Endometrium (tissue), 2 donors: ENCODE data around the gene RAB3GAP1.
"Not testable (repeated sequence)": the region's sequence is repeated elsewhere in the genome, so short reads cannot be mapped to it uniquely, and the experiment has no call there.

Experiments used
- FAIRE-seq: peaks from 2 replicates; lab custom pipeline; 2012; peaks lifted over from hg19 to GRCh38; lab: Jason Lieb, UNC
- donor health status: control.
- donor health status: control.

Gene RAB3GAP1

DNA sequence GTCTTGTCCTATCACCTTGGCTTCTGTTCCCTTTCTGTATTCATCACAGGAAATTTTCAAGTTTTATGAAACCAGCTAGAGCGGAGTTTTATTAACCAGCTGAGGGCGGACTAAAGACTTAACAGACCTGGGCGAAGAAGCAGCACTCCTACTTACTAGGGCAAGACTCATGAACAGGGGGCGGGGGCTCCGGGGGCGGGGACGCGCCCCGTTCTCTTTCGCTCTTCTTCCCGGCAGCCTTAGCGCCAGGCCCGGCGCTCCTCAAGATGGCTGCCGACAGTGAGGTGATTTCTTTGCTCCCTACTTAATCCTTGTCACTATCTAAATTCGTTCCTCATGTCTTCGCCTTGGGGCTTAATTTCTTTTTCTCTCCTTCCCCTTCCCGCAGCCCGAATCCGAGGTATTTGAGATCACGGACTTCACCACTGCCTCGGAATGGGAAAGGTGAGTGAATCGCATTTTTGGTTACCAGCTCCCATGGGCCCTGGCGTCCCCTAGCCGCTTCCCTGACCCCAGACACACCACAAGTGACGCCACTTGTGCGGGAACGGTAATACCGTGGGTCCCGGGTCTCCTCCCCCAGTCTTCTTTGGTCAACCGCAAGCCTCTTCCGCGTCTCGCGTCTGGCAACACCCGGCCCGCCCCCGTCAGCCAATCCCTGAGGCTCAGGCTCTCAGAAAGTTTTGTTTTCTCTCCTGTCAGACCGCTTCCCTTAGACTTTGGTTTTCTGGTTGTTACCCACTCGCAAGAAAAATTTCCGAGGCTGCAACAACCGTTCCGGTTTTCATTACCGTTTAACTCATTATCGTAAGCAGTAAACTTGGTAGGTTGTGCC, at the start of gene RAB3GAP1:
TSS of gene RAB3GAP1 (plus strand) at position 251 of the 835 bp plus-strand sequence. CDS start at position 267, 16 bp downstream.
- no peak for FAIRE-seq

DNA sequence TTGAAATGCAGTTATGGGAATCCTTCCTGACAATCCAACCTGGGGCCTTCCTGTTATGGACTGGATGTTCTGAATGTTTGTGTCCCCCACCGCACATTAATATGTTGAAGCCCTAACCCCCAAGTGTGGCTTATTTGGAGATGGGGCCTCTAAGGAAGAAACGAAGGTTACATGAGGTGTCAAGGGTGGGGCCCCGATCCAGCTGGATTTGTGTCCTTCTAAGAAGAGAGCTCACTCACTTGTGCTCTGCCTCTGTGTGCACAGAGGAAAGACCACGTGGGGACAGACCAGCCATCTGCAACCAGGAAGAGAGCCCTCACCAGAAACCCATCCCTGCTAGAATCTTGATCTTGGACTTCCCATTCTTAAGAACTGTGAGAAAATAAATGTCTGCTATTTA, 49.3 kb upstream of the RAB3GAP1 start:
- FAIRE-seq: no peak

DNA sequence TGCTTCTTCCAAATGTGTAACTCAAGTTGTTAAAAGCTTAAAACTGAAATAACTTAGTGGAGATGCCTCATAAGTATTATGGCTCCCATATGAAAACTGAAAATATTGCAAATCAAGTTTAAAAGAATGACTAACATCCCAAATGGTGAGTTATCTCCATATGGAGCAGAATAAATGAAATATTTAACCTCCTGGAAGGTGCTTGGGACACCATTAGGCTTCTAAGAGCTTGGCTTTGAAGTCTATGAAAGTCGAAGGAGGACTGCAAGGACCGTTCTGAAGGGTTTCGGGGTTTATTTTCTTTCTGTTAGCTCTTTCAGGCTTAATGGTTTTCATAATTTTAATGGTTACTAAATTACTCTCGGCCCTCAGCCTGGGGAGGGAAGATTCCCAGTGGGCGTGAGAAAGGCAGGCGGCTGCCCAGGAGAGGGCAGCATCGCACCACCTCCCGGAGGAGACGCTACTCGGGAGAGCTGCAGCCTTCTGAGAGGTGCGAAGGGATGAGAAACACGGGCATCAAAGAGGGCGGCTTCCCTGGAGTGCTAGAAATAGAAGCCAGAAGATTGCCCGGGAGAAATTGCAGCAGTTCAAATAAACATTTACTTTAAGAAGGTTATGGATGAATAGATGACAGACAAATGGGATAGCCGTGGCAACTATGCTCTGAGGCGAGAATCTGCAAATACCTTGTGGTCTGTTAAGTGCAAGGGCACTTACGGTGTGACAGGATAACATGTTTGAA, 47.9 kb upstream of the RAB3GAP1 start:
- peak; percentile 46 for FAIRE-seq

DNA sequence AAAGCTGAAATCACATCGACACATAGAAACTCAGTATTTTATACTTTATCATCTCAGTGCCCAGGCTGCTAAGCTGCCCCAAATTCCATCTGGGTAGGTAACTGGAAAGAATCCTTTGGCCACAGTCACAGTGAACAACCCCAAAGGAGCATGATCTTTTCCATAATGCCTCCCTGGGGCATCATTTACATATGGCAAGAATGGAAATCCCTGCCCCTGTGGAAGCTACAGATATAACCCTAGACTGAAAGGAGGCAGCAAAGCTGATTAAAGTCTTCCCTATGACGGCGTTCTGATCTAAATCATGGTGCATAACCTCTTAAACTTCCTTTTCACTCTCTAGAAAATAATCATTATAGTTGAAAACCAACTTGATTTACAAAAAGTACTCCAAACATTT, 46.3 kb upstream of the RAB3GAP1 start:
- FAIRE-seq: no peak

DNA sequence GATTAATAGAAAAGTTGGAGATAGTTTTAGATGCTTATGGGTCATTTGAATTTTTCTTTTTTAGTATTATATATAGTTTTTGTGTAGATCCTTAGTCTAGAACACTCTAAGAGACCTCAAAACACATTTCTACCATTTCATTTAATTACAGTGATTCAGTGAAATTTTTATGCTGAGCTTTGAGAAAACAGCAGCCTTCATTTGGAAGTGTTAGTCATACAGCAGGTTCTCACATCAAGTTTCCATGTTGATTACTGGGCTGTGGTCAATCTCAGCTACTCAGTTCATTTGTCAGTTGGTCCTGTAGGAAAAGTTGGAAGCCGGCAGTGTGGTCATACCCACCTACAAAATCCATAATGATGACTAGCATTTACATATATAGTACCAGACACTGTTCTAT, 42.8 kb upstream of the RAB3GAP1 start:
- FAIRE-seq: no peak

DNA sequence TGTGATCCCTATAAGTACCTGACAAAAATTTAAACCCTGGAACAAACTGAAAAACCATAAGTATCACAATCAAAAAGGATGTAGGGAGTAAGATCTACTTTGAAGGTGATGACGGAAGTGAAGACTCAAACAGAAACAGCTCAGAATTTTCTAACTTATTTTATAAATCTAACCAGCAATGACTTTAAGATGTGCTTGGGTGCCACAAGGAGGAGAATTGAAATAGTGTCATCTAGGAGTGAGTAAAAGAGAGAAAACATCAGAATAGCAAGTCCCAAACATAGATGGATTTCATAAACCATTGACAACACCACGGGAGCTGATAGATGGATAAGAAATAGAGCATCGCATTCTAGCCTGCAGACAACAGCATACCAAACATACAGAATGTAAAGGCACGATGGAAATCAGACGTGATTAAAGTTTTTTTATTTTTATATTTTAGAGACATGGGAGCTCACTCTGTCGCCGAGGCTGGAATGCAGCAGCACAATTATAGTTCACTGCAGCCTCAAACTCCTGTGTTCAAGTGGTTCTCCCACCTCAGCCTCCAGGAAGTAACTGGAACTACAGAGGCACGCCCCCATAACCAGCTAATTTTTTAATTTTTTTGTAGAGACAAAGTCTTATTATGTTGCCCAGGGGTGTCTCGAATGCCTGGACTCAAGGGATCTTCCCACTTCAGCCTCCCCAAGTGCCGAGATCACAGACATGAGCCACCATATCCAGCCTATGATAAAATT, 41.7 kb upstream of the RAB3GAP1 start:
- FAIRE-seq: no peak

DNA sequence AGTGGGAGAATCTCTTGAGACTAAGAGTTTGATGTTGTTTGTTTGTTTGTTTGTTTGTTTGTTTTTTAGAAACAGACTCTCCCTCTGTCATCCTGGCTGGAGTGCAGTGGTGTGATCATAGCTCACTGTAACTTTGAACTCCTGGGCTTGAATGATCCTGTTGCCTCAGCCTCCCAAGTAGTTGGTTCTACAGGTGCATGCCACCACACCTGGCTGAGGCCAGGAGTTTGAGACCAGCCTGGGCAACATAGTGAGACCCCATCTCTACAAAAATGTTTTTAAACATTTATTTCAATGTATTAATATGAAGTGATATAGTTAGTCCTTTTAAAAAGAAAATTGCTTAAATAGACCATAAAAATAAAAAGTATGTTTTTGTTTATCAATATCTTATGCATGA, 40.5 kb upstream of the RAB3GAP1 start:
- no peak for FAIRE-seq

DNA sequence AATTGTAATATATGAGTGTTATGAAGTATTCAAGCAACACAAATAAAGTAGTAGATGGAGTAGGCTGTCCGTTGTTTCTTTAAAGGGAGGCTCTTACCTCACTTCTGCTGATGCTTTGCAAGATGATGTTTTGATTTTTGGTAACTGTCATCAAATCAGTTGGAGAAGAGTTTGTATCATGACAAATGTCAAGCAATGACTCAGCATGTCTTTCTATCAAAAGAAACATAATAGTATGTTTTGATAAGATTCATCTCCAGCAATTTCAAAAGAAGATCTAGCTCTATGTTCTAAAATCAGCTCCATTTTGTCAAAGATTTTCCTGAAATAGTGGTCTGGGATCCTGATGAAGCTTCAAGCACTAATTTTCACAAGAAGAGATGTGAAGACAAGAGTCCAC, 30.5 kb upstream of the RAB3GAP1 start:
- FAIRE-seq: no peak

DNA sequence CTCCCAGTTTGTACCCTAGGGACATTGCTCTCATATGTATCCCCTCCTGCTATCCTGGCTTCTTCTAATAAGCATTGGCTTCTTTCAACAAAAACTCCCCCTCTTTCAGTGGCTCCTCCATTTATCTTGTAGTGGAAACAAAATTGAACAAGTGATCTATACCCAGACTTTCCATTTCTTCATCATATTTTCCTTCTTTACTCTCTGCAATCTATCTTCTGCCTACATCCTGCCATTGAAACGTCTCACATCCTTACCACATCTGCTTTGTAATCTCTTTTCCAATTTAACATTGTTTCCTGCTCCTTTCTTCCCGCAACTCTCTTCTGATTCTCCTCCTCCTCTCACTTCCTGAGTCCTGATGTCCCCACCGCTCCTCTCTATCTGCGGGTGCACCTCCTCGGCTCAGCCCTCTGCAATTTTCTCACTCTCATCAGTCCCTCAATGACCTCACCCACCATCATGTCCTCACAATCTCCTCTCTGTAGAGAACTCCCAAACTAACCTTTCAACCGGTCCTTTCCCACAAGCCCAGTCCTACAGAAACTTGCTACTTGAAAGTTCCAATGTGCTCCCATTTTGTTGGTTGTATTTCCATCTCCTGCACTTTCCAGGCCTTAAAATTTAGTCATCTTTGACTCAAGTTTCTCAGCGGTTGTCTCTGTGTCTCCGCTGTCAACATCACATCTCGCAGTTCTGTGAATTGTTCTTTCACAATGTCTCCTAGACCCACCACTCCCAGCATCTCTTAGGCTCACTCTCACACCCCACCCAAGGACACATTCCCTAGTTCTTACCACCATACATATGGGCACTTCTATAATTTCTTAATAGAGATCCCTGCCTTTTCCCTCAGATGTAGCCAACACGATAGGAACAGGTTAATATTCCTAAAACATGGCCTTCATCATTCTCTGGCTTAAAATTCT, 28.9 kb upstream of the RAB3GAP1 start:
- FAIRE-seq: no peak

DNA sequence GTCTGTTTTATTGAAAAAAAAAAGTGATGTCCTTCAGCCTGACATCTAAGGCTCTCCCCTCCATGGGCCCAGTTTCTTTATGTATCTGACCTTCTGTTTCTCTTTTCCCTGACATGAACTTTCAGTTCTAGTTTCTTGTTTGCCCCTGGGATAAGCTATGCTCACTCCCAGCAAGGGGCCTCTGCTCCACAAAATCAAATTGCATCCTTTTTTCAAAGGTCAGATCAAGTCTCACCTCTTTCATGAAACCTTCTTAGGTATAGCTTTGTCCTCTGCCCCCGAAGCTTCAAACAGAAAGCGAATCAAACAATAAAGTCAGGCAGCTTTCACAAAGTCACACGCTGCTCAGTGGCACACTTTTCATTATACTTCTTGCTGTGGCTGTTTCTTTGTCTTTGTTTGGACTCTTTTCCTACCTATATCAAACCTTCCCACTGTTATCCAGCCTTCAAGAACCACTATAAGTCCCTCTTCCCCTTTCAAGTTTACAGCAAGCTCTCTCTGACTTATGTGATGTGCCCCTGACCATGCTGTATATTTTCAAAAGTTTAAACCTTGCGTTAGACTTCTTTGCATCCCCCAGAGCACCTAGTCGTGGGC, 28.1 kb upstream of the RAB3GAP1 start:
- FAIRE-seq: no peak

DNA sequence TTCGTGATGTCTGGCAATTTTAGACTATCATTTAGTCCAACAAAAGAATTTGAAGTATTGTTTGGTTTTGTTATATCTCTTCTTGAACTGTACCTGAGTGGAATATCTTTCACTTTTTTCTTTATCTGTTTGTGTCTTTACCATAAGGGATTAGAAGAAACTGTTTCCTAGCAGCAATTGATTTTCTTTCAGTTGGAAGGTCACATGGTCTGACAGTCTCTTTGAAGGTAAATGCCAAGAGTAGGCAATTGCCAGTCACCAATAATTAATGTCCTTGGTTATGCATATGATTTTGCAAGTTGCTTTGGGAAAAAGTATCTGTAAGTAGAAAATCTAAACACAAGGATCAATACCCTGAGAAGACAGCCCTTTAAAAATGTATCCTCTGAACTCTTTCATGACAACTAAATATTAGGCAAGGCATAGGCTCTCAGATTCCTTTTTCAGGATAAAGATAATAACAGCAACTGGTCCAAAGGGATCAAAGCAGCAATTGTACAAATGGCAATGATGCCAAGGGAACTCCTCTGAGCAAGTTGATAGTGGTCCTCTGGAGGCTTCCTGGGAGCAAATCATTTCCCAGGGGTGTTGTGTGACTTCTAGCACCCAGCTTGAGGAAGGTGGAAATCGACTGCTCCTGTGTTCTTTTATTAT, 22.5 kb upstream of the RAB3GAP1 start:
- FAIRE-seq: no peak

DNA sequence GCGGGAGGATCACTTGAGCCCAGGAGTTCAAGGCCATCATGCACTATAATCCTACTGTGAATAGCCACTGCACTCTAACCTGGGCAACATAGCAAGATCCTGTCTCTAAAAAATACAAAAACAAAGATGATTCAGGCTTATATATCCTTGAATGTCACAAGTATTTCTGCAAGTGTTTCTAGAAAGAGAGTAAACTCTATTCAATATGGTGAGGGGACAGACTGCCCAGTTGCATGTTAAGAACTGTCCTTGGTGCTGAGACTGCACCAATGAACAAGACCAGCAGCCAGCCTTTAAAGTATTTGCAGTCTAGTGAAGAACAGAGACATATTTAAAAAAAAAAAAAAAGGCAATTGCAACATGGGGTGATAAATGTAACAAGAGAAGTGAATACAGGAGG, 21.3 kb upstream of the RAB3GAP1 start:
- no peak for FAIRE-seq

DNA sequence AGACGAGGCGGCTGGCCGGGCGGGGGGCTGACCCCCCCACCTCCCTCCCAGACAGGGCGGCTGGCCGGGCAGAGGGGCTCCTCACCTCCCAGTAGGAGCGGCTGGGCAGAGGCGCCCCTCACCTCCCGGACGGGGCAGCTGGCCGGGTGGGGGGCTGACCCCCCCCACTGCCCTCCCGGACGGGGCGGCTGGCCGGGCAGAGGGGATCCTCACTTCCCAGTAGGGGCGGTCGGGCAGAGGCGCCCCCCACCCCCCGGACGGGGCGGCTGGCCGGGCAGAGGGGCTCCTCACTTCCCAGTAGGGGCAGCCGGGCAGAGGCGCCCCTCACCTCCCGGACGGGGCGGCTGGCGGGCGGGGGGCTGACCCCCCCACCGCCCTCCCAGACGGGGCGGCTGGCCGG, 18.9 kb upstream of the RAB3GAP1 start:
- FAIRE-seq: not testable (repeated sequence)

DNA sequence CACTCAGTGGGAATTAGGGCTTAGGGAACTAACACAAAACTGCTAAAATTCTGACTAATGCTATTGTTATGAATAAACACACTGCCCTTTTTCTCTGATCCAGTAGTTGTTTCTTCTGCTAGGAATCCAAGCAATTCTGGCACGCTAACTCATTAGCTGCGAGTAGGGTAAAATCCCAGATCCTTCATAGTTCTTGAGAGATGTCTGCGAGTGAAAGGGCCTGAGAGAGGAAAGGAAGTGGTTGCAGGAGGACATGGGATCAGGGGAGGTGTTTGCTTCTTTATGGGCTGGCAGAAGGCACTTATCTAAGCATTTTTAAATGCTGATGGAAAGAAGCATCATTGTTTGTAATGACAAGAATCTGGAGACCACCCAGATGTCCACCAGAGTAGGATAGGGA, 14.3 kb upstream of the RAB3GAP1 start:
- FAIRE-seq: no peak

DNA sequence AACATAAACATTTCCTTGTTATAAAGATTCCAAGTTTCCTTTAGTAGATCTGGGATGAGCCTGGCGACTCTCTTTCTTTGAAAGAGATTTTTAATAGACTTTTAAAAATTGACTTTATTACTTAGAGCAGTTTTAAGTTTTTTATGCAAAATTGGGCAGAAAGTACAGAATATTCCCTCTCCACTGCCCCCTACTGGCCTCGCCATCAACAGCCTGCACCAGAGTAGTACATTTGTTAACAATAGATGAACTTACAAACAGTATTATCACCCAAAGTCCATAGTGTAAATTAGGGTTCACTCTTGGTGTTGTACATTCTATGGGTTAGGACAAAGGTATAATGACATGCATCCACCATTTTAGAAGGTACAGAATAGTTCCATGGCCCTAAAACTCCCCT, 8.7 kb upstream of the RAB3GAP1 start:
- FAIRE-seq: no peak

DNA sequence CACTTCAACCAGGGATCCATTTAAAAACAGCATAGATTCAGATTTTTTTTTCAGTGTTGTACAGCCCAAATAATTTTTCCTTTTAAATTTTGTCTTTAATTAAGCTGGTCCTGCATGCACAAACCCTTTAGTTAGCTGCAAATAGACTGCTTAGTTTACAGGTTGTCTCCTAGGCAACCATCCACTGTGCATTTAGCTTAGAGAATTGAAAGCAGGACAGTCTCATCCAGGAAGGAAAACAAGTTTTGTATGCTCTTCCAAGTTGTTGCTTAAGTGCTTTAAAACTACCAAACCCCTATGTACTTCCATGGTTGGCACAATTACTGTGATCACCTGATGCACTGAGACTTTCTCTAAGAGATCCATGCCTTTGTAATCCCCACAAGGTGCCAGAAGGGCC, 4.8 kb upstream of the RAB3GAP1 start, which contains the start of gene MAP3K19:
TSS of gene MAP3K19 (minus strand) at position 148 of the 400 bp plus-strand sequence. CDS start 22,800 bp downstream, outside the sequence.
- no peak for FAIRE-seq

DNA sequence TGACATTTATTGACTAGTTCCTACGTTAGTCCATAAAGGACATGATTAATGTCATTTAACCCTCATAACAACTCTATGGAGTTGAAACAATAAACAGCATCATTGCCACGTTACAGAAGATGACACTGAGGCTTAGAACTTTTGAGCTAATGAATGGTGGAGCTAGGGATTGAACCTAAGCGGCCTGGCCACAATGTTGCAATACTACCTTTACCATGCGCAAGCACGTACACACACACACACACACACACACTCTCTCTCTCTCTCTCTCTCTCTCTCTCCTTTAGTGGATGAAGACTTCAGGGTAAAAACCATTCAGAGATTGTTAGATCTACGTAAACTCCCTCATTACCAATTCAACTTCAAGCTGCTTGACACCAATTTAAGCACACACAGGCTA, 4.0 kb upstream of the RAB3GAP1 start:
- FAIRE-seq: no peak

DNA sequence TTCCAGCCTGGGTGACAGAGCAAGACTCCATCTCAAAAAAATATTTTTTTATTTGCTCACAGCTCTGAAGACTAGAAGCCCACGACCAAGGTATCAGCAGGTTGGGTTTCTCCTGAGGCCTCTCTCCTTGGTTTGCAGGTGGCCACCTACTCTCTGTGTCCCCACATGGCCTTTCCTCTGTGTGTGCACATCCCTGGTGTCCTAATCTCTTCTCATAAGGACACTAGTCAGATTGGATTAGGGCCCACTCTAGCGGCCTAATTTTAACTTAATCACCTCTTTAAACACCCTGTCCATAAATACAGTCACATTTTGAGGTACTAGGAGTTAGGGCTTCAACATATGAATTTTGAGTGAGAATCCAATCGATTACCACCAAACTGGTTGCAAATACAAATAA, 2.0 kb upstream of the RAB3GAP1 start:
- FAIRE-seq: no peak

DNA sequence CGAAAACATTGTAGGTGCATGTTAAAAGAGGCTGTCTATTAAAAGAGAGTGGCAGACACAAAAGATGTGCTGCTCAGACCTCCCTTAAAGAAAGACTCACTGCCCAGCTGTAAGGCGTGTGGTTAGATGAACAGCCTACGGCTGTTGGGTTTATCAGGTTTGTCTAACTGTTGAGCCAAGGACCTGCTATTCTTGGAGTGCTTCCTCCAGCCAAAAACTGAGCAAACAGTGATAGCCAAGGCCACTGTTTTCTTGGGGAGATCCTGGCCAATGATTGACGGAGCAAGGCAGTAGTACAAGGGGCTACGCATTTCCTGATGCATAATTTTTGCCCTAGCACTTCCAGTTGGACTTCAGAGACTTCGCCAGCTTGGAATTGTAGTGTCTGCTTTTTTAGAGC, 1.4 kb upstream of the RAB3GAP1 start:
- no peak for FAIRE-seq

DNA sequence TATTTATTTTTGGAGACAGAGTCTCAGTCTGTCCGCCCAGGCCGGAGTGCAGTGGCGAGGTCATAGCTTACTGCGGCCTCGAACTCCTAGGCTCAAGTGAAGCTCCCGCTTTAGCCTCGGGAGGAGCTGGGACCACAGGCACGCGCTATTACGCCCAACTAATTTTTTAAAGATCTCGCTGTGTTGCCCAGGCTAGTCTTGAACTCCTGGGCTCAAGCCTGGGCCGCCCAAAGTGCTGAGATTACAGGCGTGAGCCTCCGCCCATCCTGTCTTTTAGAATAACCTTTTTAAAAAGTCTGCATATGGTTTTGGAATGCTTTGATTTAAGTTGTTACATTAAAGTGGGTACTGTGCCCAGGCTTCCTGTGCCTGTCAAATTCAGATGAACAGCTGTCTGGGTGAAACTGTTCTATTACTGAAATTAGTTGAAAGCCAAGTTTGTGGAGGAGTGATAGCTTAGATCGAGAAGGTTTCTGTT, 944 bp downstream of the RAB3GAP1 start:
- no peak for FAIRE-seq
